ENCODE measurements around the gene CTBP2.
A peak's percentile ranks its signal among the peaks of the same experiment; 100 is the strongest.
"Not testable (repeated sequence)": the region's sequence is repeated elsewhere in the genome, so short reads cannot be mapped to it uniquely, and the experiment has no call there.

CTBP2 gene

DNA sequence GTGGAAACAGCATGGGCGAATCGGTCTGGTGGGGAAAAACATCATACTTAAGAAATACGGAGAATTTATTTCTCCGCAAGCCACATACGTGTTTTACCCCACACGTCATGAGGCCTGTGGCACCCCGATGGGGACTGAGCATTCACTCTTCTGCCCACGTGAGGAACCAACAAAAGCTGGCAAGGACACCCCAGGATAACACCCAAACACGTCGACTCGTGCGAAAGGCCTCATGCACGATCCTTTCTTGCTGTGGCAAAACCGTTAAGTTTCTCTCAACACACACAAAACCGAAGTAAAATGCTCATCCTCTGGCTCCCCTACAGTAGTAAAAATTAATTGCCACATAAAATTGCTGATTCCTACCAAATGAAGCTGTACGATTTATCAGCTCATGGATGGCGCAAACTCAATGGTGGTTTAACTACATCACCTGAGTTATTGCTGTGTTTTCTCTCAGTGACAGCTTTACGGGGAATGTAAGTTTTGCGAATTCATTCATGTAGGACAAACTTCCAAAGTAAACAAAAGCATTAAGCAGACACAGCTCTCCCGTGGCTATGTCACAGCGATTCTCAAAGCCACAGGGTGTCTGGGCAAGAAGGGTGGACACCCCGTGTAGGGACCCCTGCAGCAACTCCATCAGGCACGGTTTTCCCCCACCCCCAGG is 97.0 kb downstream of the CTBP2 start:
- DNase-seq (ENCODE audit: low spot score), result no peak

DNA sequence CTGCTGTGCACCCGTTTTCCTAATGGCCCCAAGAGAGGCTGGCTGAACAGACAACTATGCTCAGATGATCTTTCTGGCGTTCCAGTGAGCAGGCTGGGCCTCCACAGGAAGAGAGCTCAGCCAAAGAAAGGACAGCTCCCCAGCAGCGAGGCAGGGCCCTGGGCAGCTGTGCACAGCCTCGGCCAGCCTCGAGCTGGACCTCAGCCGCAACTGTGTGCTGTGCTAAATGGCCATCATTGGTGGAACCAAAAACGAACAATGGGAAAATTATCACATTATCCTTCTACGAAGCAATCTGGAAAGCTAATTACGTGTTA is 97.5 kb downstream of the CTBP2 start:
- no peak for DNase-seq (ENCODE audit: low spot score)

DNA sequence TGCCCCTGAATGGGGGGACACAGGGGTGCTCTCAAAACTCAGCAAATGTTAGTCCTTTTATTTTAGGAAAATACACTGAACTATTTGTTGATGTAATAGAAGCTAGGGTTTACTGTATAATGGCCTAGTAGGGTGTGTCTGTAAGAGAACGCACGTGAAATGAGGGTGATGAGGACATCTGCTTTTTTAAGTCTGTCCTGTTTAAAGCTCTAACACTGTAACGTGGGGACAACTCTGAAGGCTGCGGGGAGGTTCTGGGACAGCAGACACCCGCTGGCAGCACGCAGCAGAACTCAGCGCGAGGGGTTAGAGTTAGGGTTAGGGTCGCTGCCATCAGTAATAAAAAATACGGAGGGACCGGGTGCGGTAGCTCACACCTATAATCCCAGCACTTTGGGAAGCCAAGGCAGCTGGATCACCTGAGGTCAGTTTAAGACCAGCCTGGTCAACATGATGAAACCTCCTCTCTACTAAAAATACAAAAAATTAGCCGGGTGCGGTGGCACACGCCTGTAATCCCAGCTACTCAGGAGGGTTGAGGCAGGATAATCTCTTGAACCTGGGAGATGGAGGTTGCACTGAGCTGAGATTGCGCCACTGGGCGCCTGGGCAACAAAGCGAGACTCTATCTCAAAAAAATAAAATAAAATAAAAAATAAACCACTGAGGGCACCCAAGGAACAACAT is 98.0 kb downstream of the CTBP2 start:
- DNase-seq (ENCODE audit: low spot score), result no peak

DNA sequence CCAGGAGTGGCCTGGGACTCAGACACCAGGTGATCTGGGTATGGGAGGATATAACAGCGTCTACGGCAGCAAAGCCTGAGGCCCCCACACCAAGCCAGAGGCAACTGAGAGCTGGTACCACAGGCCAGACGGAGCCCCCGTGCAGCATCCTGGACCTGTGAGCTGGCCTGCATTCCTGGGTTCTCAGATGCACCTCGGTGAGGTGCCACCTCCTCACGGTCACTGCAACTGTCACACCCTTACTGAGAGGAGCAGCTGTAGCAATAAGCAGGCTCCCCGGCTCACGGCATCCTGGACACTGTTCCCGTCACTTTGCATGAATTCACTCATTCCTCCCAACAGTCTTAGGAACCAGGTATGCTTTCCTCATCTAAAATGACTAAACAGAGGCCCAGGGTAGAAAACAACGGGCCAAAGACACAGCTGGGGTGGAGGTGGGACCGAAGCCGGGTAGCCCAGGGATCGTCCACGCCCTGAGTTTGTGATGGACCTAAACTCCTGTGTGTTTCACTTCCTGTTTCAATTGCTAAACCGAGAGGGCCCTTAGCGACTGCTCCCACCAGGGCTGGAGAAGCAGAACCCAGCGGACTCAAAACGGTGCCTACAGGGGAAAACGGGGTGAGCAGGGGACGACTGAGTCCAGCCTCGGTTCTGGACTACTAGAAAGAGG is 98.7 kb downstream of the CTBP2 start:
- DNase-seq (ENCODE audit: low spot score), result no peak

DNA sequence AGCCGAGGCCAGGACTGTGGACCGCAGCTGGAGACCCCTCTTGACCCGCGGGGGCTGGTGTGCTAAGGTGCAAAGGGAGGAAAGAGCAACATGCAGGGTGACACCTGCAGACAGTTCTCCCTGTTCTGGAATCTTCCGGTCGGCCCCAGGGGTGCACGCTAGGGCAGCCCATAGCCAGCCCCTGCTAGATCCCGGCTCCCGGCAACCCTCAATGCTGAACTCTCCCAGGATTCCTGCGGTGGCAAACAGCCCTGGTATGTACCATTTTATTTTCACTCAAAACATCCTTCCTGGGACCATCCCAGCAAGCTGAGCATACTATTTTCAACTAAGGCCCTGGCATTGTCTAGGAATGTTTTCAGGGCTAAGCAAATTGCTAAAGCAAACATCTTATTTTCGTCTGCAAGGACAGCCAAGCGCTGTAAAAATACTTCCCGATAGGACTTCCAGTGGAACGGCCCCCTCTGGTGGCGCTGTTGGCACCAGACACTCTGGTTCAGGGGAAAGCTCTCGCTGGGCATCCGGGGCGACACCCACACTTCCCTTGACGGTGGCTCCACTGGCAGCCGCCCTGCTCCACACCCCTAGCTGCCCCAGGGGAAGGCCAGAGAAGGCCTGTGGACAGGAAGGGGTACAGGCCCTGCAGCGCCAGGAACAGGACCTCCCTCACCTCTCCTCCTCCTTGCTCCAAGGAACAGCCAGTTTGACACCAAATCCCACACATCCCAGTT is 99.4 kb downstream of the CTBP2 start:
- DNase-seq (ENCODE audit: low spot score), result peak; percentile 63

DNA sequence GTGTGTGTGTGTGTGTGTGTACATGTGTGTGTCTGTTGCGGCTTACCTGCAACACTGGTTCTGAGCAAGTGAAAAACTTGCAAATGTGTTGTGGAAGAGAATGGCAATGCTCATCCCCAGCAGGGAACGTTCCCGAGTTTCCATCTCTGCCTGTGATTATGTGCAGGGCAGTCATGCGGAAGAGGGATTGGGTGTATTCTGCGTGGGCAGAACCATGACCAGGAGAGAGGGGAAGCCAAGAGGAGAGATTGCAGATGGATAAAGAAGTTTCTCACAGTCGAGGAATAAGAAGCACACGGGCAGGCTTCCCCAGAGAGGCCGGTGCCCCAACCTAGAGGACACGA is 99.9 kb downstream of the CTBP2 start:
- no peak for DNase-seq (ENCODE audit: low spot score)

DNA sequence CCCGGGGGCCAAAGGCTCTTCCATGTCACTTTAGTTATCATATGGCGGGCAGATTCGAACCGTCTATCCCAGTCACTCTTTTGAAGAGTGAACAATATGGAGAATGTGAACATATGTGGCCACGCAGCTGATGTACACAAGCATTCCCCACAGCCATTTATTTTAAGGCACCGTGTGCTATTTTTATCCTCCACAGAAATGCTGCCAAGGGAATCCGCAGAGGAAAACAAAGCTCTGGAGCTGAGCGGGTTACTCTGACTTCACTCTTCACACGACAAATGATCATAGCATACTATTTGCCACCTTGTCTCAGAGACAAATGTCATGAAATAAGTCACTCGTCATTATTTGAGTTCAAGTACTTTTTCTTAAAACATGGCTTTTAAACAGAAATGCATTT is 100.3 kb downstream of the CTBP2 start:
- DNase-seq (ENCODE audit: low spot score), result no peak

DNA sequence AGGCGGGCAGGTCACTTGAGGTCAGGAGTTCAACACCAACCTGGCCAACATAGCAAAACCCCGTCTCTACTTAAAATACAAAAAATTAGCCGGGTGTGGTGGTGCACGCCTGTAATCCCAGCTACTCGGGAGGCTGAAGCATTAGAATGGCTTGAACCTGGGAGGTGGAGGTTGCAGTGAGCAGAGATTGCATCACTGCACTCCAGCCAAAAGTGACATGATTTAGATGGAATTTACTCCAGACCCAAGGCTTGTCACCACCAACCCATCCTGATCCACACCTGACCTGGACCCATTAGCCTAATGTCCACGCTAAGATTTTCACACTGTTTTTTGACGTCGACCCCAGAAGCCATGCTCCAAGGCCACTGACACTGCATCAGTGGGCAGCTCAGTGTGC is 101.0 kb downstream of the CTBP2 start:
- not testable (repeated sequence) for DNase-seq (ENCODE audit: low spot score)

DNA sequence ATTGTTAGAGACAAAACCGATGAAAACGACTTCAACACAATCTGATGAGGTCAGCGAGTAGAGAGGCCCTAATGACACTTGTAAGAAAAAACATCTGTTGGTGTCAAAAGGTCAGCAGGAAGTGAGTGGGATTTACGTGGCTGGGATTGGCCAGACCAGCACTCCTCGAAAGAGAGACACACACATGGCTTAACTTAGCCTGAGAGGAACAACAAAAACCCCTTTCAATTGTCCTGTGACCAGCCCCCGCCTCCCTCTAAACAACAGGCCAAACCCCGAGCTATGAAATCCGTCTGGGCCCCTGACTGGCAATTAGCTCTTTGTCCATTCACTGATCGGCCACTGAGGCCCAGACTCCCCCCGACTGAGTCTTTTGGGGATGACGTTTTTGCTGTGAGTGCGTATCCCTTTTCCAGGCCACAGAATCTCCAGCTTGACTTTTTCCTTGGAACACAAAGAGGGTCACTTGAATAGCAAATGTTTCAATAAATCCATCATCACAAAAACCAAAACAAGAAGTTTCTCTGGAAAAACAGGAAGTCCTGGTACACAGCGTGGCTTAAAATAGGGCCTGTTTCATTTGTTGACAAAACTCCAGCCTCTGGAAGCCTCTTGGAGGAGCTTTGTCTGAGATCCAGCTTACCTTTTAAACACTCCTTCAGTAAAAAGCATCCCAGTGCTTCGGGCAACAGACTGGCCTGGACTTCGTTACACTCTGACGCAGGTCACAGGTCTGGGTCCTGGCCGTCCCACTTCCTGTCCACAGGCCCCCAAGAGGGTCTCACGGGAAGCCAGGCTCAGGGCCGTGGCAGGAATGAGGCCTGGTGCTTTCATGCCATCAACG is 103.0 kb downstream of the CTBP2 start:
- DNase-seq (ENCODE audit: low spot score), result peak; percentile 93

DNA sequence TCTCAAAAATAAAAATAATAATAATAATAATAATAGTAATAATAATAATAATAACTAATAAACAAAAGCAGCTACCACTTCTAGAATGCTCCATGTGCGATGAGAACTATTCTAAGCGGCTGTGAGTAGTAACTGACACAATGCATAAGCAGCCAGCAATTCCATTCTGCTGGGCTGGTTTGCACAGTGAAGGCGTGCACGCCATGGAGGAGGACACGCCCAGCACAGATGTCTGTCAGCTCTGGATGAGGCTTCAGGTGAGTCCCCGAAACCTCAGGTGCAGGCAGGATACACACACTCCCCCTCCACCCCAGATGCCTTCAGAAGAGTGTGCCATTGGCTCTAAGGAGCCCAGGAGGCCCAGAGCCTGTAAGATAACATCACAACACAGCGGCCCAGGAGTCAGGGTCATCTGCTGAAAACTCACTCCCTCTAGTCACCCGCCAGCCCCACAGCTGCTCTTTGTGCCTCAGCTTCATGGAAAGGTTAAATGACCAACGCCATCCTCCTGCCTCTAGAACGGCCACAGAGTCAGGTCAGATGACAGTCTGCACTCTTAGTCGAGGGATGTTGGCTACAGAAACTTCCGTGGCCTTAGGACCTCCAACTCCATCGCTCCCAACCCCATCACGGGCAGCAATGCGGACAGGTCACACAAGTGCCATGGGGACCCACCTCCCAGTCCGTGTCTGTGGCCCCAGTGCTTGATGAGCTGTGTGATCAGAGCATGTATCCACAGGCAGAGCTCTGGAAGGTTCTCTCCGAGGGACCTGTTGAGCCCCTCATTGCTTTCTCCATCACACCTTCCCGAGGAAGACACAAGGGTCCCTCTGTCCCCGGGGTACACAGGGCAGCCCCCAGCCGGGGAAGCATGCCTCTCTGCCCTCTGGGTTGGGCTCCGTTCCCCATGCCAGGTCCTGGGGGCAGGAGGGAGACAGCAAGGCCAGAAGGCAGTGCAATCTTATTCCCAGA is 103.9 kb downstream of the CTBP2 start:
- no peak for DNase-seq (ENCODE audit: low spot score)

DNA sequence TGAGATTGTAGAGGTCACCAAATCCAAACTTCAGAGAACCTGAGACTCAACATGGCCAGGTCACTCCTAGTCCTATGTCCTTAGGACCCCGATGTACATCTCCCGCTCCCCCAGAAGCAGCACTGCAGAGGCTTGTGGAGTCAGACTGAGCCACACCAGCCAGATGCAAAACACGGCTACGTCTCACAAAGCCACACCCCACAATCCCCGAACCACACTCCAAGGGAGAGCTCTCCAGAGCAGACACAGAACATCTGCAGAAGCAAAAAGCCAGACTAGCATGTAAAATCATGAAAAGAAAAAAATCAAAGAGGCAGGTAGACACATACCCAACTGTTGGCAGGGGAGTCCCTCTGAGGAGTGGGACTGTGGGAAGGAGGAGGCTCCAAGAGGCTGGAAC is 104.9 kb downstream of the CTBP2 start:
- no peak for DNase-seq (ENCODE audit: low spot score)

DNA sequence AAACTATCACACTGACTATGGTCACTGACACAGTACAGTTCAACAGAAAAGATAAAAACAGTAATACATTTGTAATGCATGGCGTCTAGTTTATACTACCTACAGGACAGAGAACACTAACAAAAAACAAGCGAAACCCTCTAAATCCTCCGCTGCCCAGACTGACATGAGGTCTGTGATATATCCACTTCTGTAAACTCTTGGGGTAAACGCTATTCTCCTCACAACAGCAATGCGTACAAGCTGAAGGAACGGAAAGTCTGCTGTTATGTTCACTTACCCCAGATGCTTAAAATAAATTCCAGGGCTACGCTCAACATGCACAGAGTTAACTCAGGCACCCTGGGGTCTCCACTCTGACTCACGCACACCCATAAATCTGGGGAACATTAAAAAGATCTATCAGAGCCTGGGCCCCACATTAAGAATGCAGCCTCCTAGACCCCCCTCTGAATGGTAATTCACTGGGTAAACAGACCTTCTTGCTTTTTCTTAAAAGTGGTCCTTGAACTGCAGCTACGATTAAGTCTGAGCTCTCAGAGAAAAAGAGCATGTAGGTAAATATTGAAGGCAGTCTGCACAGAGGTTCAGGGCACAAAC is 105.6 kb downstream of the CTBP2 start:
- no peak for DNase-seq (ENCODE audit: low spot score)

DNA sequence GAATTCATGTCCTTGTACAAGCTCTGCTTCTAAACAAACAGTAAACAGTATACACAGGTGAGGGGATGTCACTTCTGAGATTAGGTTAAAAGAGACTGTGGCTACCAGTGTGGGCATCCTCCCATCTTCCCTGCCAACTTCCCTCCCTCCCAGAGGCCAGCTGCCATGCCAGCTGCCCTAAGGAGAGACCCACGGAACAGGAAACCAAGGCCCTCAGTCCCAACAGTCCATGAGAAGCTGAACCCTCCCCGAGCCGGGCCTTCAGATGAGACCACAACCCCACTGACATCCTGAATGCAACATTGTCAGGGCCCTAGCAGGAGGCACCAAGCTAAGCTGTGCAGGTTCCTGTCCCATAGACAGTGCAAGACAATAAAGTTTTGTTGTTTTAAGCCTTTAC is 106.1 kb downstream of the CTBP2 start:
- DNase-seq (ENCODE audit: low spot score), result no peak

DNA sequence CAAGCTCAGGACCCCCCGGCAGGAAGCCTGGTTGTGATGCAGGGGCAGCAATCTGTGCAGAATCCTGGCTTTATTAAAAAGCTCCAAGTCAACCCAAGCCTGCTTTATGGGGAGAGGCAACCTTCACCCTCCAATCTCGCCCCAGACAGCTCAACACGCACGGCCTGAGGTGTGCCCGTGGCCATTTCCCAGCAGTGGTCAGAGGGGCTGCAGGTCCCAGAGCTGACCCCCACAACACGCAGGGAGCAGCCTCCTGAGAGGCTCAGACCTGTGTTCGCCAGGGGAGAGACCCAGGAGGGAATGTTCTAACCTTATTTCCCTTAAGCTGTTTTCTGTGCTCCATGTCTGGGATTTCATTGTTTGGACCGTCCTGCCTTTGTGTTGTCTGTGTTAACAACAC is 108.2 kb downstream of the CTBP2 start:
- DNase-seq (ENCODE audit: low spot score), result no peak

DNA sequence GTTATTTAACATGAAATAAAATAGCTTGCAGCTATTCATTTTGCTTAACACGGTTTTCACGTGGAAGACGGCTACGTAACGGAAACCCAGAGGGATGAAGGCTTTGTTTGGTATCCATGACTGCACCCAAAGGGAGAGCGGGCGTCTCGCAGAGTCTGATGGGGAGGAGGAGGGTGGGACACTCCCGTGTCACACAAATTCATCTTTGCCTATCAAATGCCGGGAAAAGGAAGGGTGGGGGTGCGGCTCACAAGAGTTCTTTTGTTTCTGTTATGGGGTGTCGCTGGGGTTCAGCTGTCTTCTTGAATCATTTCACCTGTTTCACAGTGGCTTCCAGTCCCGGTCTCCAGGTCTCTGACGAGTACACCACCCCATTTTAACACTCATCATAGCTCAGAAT is 110.0 kb downstream of the CTBP2 start:
- no peak for DNase-seq (ENCODE audit: low spot score)

DNA sequence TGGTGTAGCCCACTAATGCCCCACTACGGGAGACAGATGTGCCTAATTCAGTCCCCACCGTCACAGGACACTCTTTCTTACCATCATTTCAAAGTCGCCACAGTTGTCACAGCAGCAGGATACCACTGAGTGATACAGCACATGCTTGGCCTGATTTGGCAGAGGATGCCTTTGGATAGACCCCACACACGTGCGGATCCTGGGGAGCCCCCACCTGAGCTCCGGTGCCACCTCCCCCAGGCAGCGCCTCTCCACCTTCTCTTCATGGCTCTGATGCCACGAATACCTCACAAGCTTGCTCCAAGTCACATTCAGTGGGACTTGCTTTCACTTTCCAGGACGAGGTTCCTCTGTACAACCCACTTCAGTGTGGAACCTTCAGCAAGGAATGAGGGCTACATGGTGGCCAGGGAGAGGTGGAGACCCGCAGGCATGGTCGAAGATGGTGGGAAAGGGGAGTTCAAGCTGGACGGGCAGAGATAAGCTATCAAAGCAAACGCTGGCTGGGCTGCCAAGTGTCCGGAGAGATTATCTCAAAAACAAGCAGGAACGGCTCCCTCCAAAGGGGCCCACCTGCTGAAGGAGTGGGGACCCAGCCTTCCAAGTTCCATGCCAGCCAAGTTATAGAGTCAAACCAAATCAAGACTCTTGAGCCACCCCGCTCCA is 111.0 kb downstream of the CTBP2 start:
- no peak for DNase-seq (ENCODE audit: low spot score)

DNA sequence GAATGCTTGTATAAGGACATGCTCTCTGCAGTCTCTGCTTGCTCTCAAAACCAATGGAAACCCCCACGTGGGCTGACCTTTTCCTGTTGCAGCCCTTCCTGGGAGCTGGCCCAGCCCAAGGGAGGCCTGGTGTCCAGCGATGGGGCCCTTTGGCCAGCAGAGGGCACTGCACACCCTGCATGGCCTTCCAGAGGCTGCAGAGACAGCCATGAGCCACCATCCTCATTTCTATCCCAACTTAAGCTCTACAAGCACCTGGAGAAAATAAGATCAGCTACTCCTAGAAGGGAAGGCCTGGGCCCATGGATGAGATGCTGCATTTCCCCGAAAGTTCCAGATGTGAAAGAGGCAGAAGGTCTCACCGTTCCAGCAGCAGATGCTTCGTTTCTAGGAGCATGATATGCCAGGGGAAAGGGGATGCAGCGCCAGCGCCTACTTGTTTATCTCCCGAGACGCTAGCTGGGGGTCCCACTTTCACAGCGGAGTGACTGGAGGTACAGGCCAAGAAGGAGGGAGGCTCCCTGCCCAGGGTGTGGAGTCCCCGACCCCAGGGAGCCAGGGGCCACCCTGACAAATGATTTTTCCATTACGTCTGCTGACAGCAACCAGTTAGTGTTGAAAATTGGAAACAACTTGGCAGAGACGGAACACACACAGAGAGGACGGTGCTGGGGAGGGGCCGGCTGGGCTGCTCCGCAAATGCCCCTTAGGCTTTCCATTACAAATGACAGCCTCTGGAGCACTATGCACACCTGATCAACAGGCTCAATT is 112.1 kb downstream of the CTBP2 start:
- peak; percentile 80 for DNase-seq (ENCODE audit: low spot score)

DNA sequence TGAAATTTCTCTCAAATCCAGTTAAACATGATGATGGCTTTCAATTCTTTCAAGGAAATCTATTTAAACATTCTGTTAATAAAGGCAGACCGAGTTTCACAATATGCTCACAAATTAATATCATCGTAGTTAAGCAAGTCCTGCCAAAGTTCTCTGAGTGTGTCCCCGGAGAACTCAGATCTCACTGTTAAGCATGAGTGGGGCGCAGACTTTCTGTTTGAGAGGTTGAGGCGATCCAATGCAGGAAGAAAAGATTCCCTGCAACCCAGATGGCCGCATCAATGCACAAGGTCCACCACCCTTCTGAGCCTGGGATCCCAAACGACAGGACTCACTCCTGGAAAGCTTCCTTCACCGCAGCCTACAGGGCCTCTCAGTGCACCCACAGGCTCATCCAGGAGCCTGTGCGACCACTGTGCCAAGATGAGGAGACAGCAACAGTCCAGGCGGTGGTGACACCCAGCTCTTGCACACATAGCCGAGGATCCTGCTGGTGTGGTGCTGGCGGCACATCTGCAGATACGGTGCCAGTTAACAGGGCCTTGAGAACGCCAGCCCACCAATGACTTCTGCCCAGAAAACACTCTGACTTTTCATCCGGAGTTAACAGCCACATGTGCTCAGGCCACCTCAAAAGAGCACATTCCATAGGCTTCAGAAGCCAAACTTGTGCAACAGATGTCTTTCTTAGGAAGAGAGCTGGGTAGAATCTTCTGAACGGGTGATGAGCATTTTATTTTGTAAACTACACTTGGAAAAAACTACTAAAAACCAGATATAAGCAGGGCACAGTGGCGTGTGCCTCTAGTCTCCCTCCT is 116.3 kb downstream of the CTBP2 start:
- no peak for DNase-seq (ENCODE audit: low spot score)
